A549 (cell line): ENCODE results near the gene BRI3BP. TPM values are rescaled to one million over a fixed set of nuclear protein-coding genes. Genes with fewer than 3 reads are reported as not detected.

Experiments
- ATAC-seq, 2 experiments: fragments of 200-7000 bp in 1 of 2; fragments of >200 bp in 1 of 2; cut with Nextera tagmentation in 1 of 2; cut with Tn5 transposase in 1 of 2; 3 replicates each; pipeline versions ENCODE4 v1.8.0 to v1.9.1; 2018 to 2020; ENCODE audit warnings: mild to moderate bottlenecking in 1 of 2, moderate library complexity in 1 of 2
- CTCF ChIA-PET: fragments of 300-600 bp; sonication (Branson Sonifier 250); formaldehyde crosslinking; extraction: SDS; loops from one replicate; lab custom pipeline; 2021; ENCODE audit warnings: antibody characterized with exemption, inconsistent platforms; lab: Yijun Ruan, JAX
- POLR2A ChIA-PET: fragments of 350-600 bp; formaldehyde crosslinking; extraction: SDS; loops from one replicate; lab custom pipeline; 2021; ENCODE audit warnings: antibody characterized with exemption, inconsistent platforms; lab: Yijun Ruan, JAX
- DNase-seq, 2 experiments: peaks; one replicate each; pipeline versions ENCODE4 v3.0.0 to v3.0.0-alpha.2; 2011 to 2016; ENCODE audit warnings: low read depth in 1 of 2, low spot score in 1 of 2
- FAIRE-seq: peaks from 2 replicates; lab custom pipeline; 2011; peaks lifted over from hg19 to GRCh38; lab: Jason Lieb, UNC
- H3K27ac ChIP-seq, 2 experiments: fragments of >200 bp; sonication (Bioruptor Twin); formaldehyde crosslinking; 3 replicates each; pipeline ENCODE4 v1.5.1; 2016 to 2017
- H3K4me1 ChIP-seq: fragments of >200 bp; sonication (Bioruptor Twin); formaldehyde crosslinking; 3 replicates; pipeline ENCODE4 v1.6.1; 2016
- H3K4me2 ChIP-seq: fragments of >200 bp; sonication (Bioruptor Twin); formaldehyde crosslinking; 3 replicates; pipeline ENCODE4 v1.6.1; 2016
- H3K4me3 ChIP-seq: fragments of >200 bp; sonication (Bioruptor Twin); formaldehyde crosslinking; 3 replicates; pipeline ENCODE4 v1.5.1; 2016
- H3K9me3 ChIP-seq: fragments of >200 bp; sonication (Bioruptor Twin); formaldehyde crosslinking; 3 replicates; pipeline ENCODE4 v1.6.1; 2016
- BCL3 ChIP-seq: fragments of >200 bp; sonication (Bioruptor Twin); formaldehyde crosslinking; IDR thresholded peaks from 3 replicates; pipeline ENCODE4 v1.6.1; 2016
- BHLHE40 ChIP-seq: IDR thresholded peaks from 2 replicates; pipeline ENCODE4 v1.6.1; 2012; ENCODE audit warnings: low read depth, low read length, inconsistent platforms
- CBX8 ChIP-seq: fragments of 200-600 bp; sonication (generic); IDR thresholded peaks from 2 replicates; pipeline ENCODE4 v1.6.1; 2016
- CHD2 ChIP-seq: fragments of 150-350 bp; IDR thresholded peaks from 2 replicates; pipeline ENCODE4 v1.6.1; 2014; ENCODE audit warnings: low read length; ENCODE audit not compliant: partially characterized antibody
- CHD4 ChIP-seq: fragments of 200-600 bp; sonication (generic); IDR thresholded peaks from 2 replicates; pipeline ENCODE4 v1.6.1; 2016; ENCODE audit warnings: antibody characterized with exemption, mild to moderate bottlenecking, borderline replicate concordance
- E2F6 ChIP-seq: IDR thresholded peaks from 2 replicates; pipeline ENCODE4 v1.6.1; 2012; ENCODE audit warnings: low read depth, borderline replicate concordance
- EHF ChIP-seq: fragments of 250-450 bp; sonication (Bioruptor Pico); IDR thresholded peaks from 2 replicates; pipeline ENCODE4 v1.5.0; 2020; ENCODE audit warnings: mild to moderate bottlenecking
- EP300 ChIP-seq, 2 experiments: fragments of >200 bp; sonication (Bioruptor Twin); formaldehyde crosslinking; IDR thresholded peaks; 2 replicates in 1 of 2; 3 replicates in 1 of 2; pipeline ENCODE4 v1.6.1; 2016 to 2017
- GATA3 ChIP-seq: IDR thresholded peaks from 2 replicates; pipeline ENCODE4 v1.6.1; 2012; ENCODE audit warnings: borderline replicate concordance
- HEYL ChIP-seq: fragments of 250-450 bp; sonication (Bioruptor Pico); IDR thresholded peaks from 2 replicates; pipeline ENCODE4 v1.8.0; 2021; ENCODE audit warnings: mild to moderate bottlenecking, moderate library complexity
- HOXA7 ChIP-seq: fragments of 250-450 bp; sonication (Bioruptor Pico); IDR thresholded peaks from 2 replicates; pipeline ENCODE4 v1.5.0; 2020; ENCODE audit warnings: mild to moderate bottlenecking, moderate library complexity
- HOXB5 ChIP-seq: fragments of 250-450 bp; sonication (Bioruptor Pico); IDR thresholded peaks from 2 replicates; pipeline ENCODE4 v1.5.0; 2020; ENCODE audit warnings: mild to moderate bottlenecking, moderate library complexity
- JUN ChIP-seq, 2 experiments: fragments of >200 bp; sonication (Bioruptor Twin); formaldehyde crosslinking; IDR thresholded peaks; 2 replicates in 1 of 2; 3 replicates in 1 of 2; pipeline ENCODE4 v1.6.1; 2016 to 2017
- JUNB ChIP-seq: fragments of >200 bp; sonication (Bioruptor Twin); formaldehyde crosslinking; IDR thresholded peaks from 2 replicates; pipeline ENCODE4 v1.6.1; 2016
- KDM1A ChIP-seq: fragments of 200-600 bp; sonication (generic); IDR thresholded peaks from 2 replicates; pipeline ENCODE4 v1.6.1; 2016; ENCODE audit warnings: low read depth, mild to moderate bottlenecking
- KDM5A ChIP-seq: fragments of 200-600 bp; sonication (generic); IDR thresholded peaks from 2 replicates; pipeline ENCODE4 v1.6.1; 2016; ENCODE audit warnings: antibody characterized with exemption, mild to moderate bottlenecking
- MAFK ChIP-seq: fragments of 450-650 bp; IDR thresholded peaks from 2 replicates; pipeline ENCODE4 v1.6.1; 2014; ENCODE audit not compliant: partially characterized antibody
- MAZ ChIP-seq: fragments of 150-350 bp; IDR thresholded peaks from 2 replicates; pipeline ENCODE4 v1.6.1; 2014; ENCODE audit warnings: antibody characterized with exemption, low read depth, low read length, borderline replicate concordance
- MYC ChIP-seq: IDR thresholded peaks from 2 replicates; pipeline ENCODE4 v1.6.1; 2012; ENCODE audit warnings: mild to moderate bottlenecking, inconsistent platforms, low read length, improper control_type of control experiment, borderline replicate concordance
- NPAS2 ChIP-seq: fragments of 250-450 bp; sonication (Bioruptor Pico); IDR thresholded peaks from 2 replicates; pipeline ENCODE4 v1.8.0; 2022; ENCODE audit warnings: mild to moderate bottlenecking, moderate library complexity, borderline replicate concordance
- PHF8 ChIP-seq: fragments of 200-600 bp; sonication (generic); IDR thresholded peaks from 2 replicates; pipeline ENCODE4 v1.6.1; 2016; ENCODE audit warnings: low read depth, mild to moderate bottlenecking, antibody characterized with exemption, moderate library complexity, borderline replicate concordance
- POLR2A ChIP-seq: IDR thresholded peaks from 2 replicates; pipeline ENCODE4 v1.6.1; 2012; ENCODE audit warnings: mild to moderate bottlenecking, low read length
- RAD21 ChIP-seq, 2 experiments: fragments of >200 bp in 1 of 2; sonication (Bioruptor Twin) in 1 of 2; formaldehyde crosslinking in 1 of 2; IDR thresholded peaks in 1 of 2; conservative IDR thresholded peaks in 1 of 2; 2 replicates in 1 of 2; 3 replicates in 1 of 2; pipeline ENCODE4 v1.6.1; 2012 to 2018; ENCODE audit warnings: inconsistent platforms in 1 of 2
- RCOR1 ChIP-seq: fragments of 150-350 bp; IDR thresholded peaks from 2 replicates; pipeline ENCODE4 v1.6.1; 2014; ENCODE audit warnings: antibody characterized with exemption, low read length, low read depth
- RNF2 ChIP-seq: fragments of 200-600 bp; sonication (generic); IDR thresholded peaks from 2 replicates; pipeline ENCODE4 v1.6.1; 2016; ENCODE audit warnings: low read depth, mild to moderate bottlenecking, antibody characterized with exemption, moderate library complexity, borderline replicate concordance
- SMC3 ChIP-seq: fragments of >200 bp; sonication (Bioruptor Twin); formaldehyde crosslinking; IDR thresholded peaks from 3 replicates; pipeline ENCODE4 v1.6.1; 2018; ENCODE audit warnings: inconsistent platforms
- TFCP2L1 ChIP-seq: fragments of 250-450 bp; sonication (Bioruptor Pico); IDR thresholded peaks from 2 replicates; pipeline ENCODE4 v1.5.0; 2021; ENCODE audit warnings: mild to moderate bottlenecking
- TP53 ChIP-seq: fragments of 250-450 bp; sonication (Bioruptor Pico); IDR thresholded peaks from 2 replicates; pipeline ENCODE4 v1.5.0; 2021; ENCODE audit warnings: mild to moderate bottlenecking, moderate library complexity
- ZFP36 ChIP-seq: fragments of 450-650 bp; IDR thresholded peaks from 2 replicates; pipeline ENCODE4 v1.6.1; 2014; ENCODE audit warnings: borderline replicate concordance; ENCODE audit not compliant: partially characterized antibody
- WGBS: methylation state at CpG from one replicate; pipeline ENCODE4 v1.1.6; 2017; ENCODE audit errors: missing lambda C conversion rate; 5-methylcytosine and 5-hydroxymethylcytosine counted together
- polyA plus RNA-seq, 4 experiments: library from polyadenylated mRNA; depleted of rRNA in 3 of 4; stranded (reverse); fragments of >200 nt; fragmentation: RNase III in 1 of 4; extraction: RNeasy Plus Mini Kit Qiagen cat#74134 plus additional on column Dnase treatment in 1 of 4; gene quantifications; 2 replicates in 3 of 4; 3 replicates in 1 of 4; pipeline ENCODE4 v1.2.3, GENCODE V29; 2011 to 2017

The BRI3BP gene
- polyA plus RNA-seq, 2 of the 4 experiments (the other 2 are of a cell fraction) = 25.0 to 25.9 TPM

- ATAC-seq (no peak), DNase-seq (no peak), FAIRE-seq (no peak)
- POLR2A ChIA-PET = no interaction called here
- no peak overlapping the region for H3K27ac ChIP-seq
- CTCF ChIA-PET = no interaction called here
- H3K4me2 ChIP-seq = no peak overlapping the region
- WGBS = 93% methylated on average over 24 of the region's 24 CpGs
- H3K4me3 ChIP-seq = no peak overlapping the region
- H3K4me1 ChIP-seq = no peaks in the 10 kb centered on the region
- H3K9me3 ChIP-seq = no peaks in the 10 kb centered on the region
- TF ChIP-seq RAD21 (conservative IDR thresholded peaks at IDR 0.05 in 1 of 2, IDR thresholded peaks at IDR 0.05 in 1 of 2) = no peak
- TF ChIP-seq EP300 (IDR thresholded peaks at IDR 0.05) = no peak
- no peak for TF ChIP-seq CHD4
- no peak for TF ChIP-seq KDM5A
- no peak for TF ChIP-seq E2F6
- no peak for TF ChIP-seq HOXA7
- no peak for TF ChIP-seq HOXB5 (CRISPR knock-in tag)
- TF ChIP-seq SMC3 = no peak
- TF ChIP-seq EHF (CRISPR knock-in tag) = no peak
- TF ChIP-seq RCOR1 = no peak
- TF ChIP-seq HEYL (CRISPR knock-in tag) = no peak
- TF ChIP-seq PHF8 = no peak
- TF ChIP-seq MAFK = no peak
- no peak for TF ChIP-seq GATA3
- TF ChIP-seq CHD2 = no peak
These were observed 22.4 kb downstream of the BRI3BP start for GRCh38 chr12:125015680-125016310.

- H3K4me2 ChIP-seq = no peak overlapping the region
- CTCF ChIA-PET = no interaction called here
- TF ChIP-seq MAZ (no peak), NPAS2 (CRISPR knock-in tag) (no peak), BHLHE40 (no peak), CBX8 (no peak), TFCP2L1 (no peak), EP300 (IDR thresholded peaks at IDR 0.05) (no peak), GATA3 (no peak), ZFP36 (no peak), CHD4 (no peak), KDM1A (no peak), RNF2 (no peak), MYC (no peak), TP53 (no peak), JUN (IDR thresholded peaks at IDR 0.05) (no peak), POLR2A (no peak), JUNB (no peak), BCL3 (no peak)
- TF ChIP-seq, all 56 proteins: peak for 0
- ATAC-seq (no peak), DNase-seq (no peak), FAIRE-seq (no peak)
- Histone ChIP-seq H3K4me1 (no peaks in the 10 kb centered on the region), H3K4me3 (no peak overlapping the region), H3K27ac (no peak overlapping the region), H3K9me3 (no peaks in the 10 kb centered on the region)
- 85% methylated on average over 9 of the region's 9 CpGs for WGBS
- POLR2A ChIA-PET = no interaction called here
These were observed 24.4 kb downstream of the BRI3BP start for GRCh38 chr12:125017801-125018200.
